Suprapubic skin (tissue), 3 donors: Measurements from ENCODE around the gene PCBP3.

Experiments
- POLR2A ChIP-seq, 2 donors: fragments of 450-650 bp; IDR thresholded peaks; one replicate each; pipeline ENCODE4 v1.6.1; 2017; ENCODE audit warnings: antibody characterized with exemption in 2 of 2, mild to moderate bottlenecking in 2 of 2, moderate library complexity in 2 of 2
- TF ChIP-seq, protein P1 (sequence below), 2 donors: fragments of 200-600 bp in 1 of 2; fragments of 450-650 bp in 1 of 2; sonication (generic) in 1 of 2; IDR thresholded peaks; one replicate each; pipeline ENCODE4 v1.5.1; 2016 to 2019; ENCODE audit warnings: antibody characterized with exemption in 2 of 2, mild to moderate bottlenecking in 1 of 2, moderate library complexity in 1 of 2

DNA sequence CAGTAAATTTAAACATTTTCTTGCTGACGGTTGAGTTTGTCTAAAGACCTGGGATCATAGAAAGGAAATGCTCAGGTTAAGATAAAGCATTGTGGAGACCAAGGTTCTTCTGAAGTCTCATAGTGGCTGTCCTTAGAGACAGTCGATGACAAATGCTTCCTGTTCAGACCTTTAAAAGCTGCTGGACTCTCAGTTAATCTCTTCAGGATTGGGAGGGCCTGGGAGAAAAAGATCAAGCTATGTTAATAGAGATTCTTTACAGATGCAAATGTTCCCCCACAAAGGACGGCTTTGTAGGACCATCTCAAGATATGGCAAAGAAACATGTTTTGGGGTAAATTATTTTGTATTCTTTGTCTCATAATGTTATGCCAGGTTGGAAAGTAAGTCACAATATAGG lies 213.4 kb downstream of the PCBP3 start:
- TF ChIP-seq, protein P1, sequence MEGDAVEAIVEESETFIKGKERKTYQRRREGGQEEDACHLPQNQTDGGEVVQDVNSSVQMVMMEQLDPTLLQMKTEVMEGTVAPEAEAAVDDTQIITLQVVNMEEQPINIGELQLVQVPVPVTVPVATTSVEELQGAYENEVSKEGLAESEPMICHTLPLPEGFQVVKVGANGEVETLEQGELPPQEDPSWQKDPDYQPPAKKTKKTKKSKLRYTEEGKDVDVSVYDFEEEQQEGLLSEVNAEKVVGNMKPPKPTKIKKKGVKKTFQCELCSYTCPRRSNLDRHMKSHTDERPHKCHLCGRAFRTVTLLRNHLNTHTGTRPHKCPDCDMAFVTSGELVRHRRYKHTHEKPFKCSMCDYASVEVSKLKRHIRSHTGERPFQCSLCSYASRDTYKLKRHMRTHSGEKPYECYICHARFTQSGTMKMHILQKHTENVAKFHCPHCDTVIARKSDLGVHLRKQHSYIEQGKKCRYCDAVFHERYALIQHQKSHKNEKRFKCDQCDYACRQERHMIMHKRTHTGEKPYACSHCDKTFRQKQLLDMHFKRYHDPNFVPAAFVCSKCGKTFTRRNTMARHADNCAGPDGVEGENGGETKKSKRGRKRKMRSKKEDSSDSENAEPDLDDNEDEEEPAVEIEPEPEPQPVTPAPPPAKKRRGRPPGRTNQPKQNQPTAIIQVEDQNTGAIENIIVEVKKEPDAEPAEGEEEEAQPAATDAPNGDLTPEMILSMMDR (IDR thresholded peaks at IDR 0.05), result no peak
- TF ChIP-seq POLR2A (IDR thresholded peaks at IDR 0.05), result no peak
